Measurements from ENCODE around the gene RTF1.

GRCh38 chr15:41495736-41496599, 79.1 kb downstream of the RTF1 start:
- TF ChIP-seq POLR2AphosphoS5 (IDR thresholded peaks at IDR 0.05; ENCODE audit: low read depth, low read length) (no peak), TAF1 (IDR thresholded peaks at IDR 0.05; ENCODE audit: borderline replicate concordance, low read depth, low read length) (no peak), POLR2A (IDR thresholded peaks at IDR 0.05; ENCODE audit: low read depth, low read length) (no peak)

Measured in GM12892 (cell line).